HEK293 (cell line): ENCODE measurements around the gene DDX51.
A peak's percentile ranks its signal among the peaks of the same experiment; 100 is the strongest.

Source experiments
- BCL11B ChIP-seq: fragments of 450-650 bp; formaldehyde crosslinking; IDR thresholded peaks from 2 replicates; pipeline ENCODE4 v1.5.1; 2016; ENCODE audit warnings: low read depth, missing biosample characterization, missing genetic modification characterization
- GLIS1 ChIP-seq: fragments of 450-650 bp; formaldehyde crosslinking; IDR thresholded peaks from 2 replicates; pipeline ENCODE4 v1.5.1; 2016; ENCODE audit warnings: missing biosample characterization, missing genetic modification characterization
- GLIS2 ChIP-seq: fragments of 450-650 bp; formaldehyde crosslinking; IDR thresholded peaks from 2 replicates; pipeline ENCODE4 v1.5.1; 2016; ENCODE audit warnings: missing biosample characterization, missing genetic modification characterization
- KLF1 ChIP-seq: fragments of 450-650 bp; formaldehyde crosslinking; IDR thresholded peaks from 2 replicates; pipeline ENCODE4 v1.5.1; 2016; ENCODE audit warnings: missing biosample characterization, missing genetic modification characterization
- KLF16 ChIP-seq: fragments of 450-650 bp; formaldehyde crosslinking; IDR thresholded peaks from 2 replicates; pipeline ENCODE4 v1.5.1; 2017; ENCODE audit warnings: missing biosample characterization, missing genetic modification characterization
- KLF17 ChIP-seq: fragments of 450-650 bp; formaldehyde crosslinking; IDR thresholded peaks from 2 replicates; pipeline ENCODE4 v1.5.1; 2016; ENCODE audit warnings: missing biosample characterization, missing genetic modification characterization
- SP7 ChIP-seq: fragments of 450-650 bp; formaldehyde crosslinking; IDR thresholded peaks from 2 replicates; pipeline ENCODE4 v1.5.1; 2016; ENCODE audit warnings: missing biosample characterization, missing genetic modification characterization
- TRIM28 ChIP-seq: IDR thresholded peaks from 2 replicates; pipeline ENCODE4 v1.6.1; 2011; ENCODE audit warnings: low read length, control low read depth, borderline replicate concordance
- ZBTB20 ChIP-seq: fragments of 450-650 bp; formaldehyde crosslinking; IDR thresholded peaks from 2 replicates; pipeline ENCODE4 v1.5.1; 2016; ENCODE audit warnings: missing biosample characterization, missing genetic modification characterization
- ZBTB8A ChIP-seq: fragments of 450-650 bp; formaldehyde crosslinking; IDR thresholded peaks from 2 replicates; pipeline ENCODE4 v1.5.1; 2016; ENCODE audit warnings: missing biosample characterization, missing genetic modification characterization
- ZFP41 ChIP-seq: fragments of 450-650 bp; formaldehyde crosslinking; IDR thresholded peaks from 2 replicates; pipeline ENCODE4 v1.5.1; 2016; ENCODE audit warnings: missing biosample characterization, missing genetic modification characterization, borderline replicate concordance
- ZNF2 ChIP-seq: fragments of 450-650 bp; formaldehyde crosslinking; IDR thresholded peaks from 2 replicates; pipeline ENCODE4 v1.5.1; 2016; ENCODE audit warnings: missing biosample characterization, missing genetic modification characterization
- ZNF266 ChIP-seq: fragments of 450-650 bp; formaldehyde crosslinking; IDR thresholded peaks from 2 replicates; pipeline ENCODE4 v1.5.1; 2016; ENCODE audit warnings: missing biosample characterization, missing genetic modification characterization, low read depth
- ZNF280D ChIP-seq: fragments of 450-650 bp; formaldehyde crosslinking; IDR thresholded peaks from 2 replicates; pipeline ENCODE4 v1.5.1; 2016; ENCODE audit warnings: missing biosample characterization, missing genetic modification characterization
- ZNF426 ChIP-seq: fragments of 450-650 bp; formaldehyde crosslinking; IDR thresholded peaks from 2 replicates; pipeline ENCODE4 v1.5.1; 2017; ENCODE audit warnings: missing biosample characterization, missing genetic modification characterization, mild to moderate bottlenecking, inconsistent platforms, moderate library complexity
- ZNF449 ChIP-seq: fragments of 450-650 bp; formaldehyde crosslinking; IDR thresholded peaks from 2 replicates; pipeline ENCODE4 v1.5.1; 2017; ENCODE audit warnings: missing biosample characterization, mild to moderate bottlenecking, missing genetic modification characterization, moderate library complexity
- ZNF510 ChIP-seq: fragments of 450-650 bp; formaldehyde crosslinking; IDR thresholded peaks from 2 replicates; pipeline ENCODE4 v1.5.1; 2018; ENCODE audit warnings: mild to moderate bottlenecking, missing genetic modification characterization, missing biosample characterization; ENCODE audit not compliant: insufficient replicate concordance
- ZNF518A ChIP-seq: fragments of 450-650 bp; formaldehyde crosslinking; conservative IDR thresholded peaks from 2 replicates; pipeline ENCODE4 v1.5.1; 2016; ENCODE audit warnings: low read depth, missing biosample characterization, missing genetic modification characterization
- ZNF629 ChIP-seq: fragments of 450-650 bp; formaldehyde crosslinking; IDR thresholded peaks from 2 replicates; pipeline ENCODE4 v1.5.1; 2017; ENCODE audit warnings: missing biosample characterization, missing genetic modification characterization
- ZNF777 ChIP-seq: fragments of 450-650 bp; formaldehyde crosslinking; IDR thresholded peaks from 2 replicates; pipeline ENCODE4 v1.5.1; 2017; ENCODE audit warnings: missing biosample characterization, missing genetic modification characterization, borderline replicate concordance

DDX51 gene

GRCh38 chr12:132189378-132190011, 45.4 kb upstream of the DDX51 start (continued):
- TF ChIP-seq KLF16 (peak; percentile 73), ZNF266 (no peak), ZBTB8A (tag by site-specific recombination) (peak; percentile 95), ZNF449 (tag by site-specific recombination) (peak; percentile 46; the same call in 1 of the 2 replicates), ZNF629 (tag by site-specific recombination) (peak; percentile 43; the same call in 1 of the 2 replicates), KLF17 (tag by site-specific recombination) (no peak; the same call in none of the 2 replicates), BCL11B (tag by site-specific recombination) (no peak), GLIS1 (tag by site-specific recombination) (peak; percentile 86), ZFP41 (tag by site-specific recombination) (no peak), SP7 (tag by site-specific recombination) (peak; percentile 43; the same call in 1 of the 2 replicates), ZNF2 (tag by site-specific recombination) (peak; percentile 28; the same call in 1 of the 2 replicates), ZNF426 (tag by site-specific recombination) (no peak), ZNF518A (tag by site-specific recombination) (no peak), ZNF777 (tag by site-specific recombination) (peak; percentile 93; the same call in 1 of the 2 replicates), ZNF280D (no peak), ZNF510 (tag by site-specific recombination) (no peak), KLF1 (tag by site-specific recombination) (peak; percentile 95), ZBTB20 (tag by site-specific recombination) (peak; percentile 62; the same call in 1 of the 2 replicates), TRIM28 (no peak), GLIS2 (tag by site-specific recombination) (peak; percentile 95)
